Fibroblast of lung (primary cell): ENCODE results near the gene KIF6. TPM values are rescaled to one million over a fixed set of nuclear protein-coding genes. Genes with fewer than 3 reads are reported as not detected.

ENCODE experiments used
- DNase-seq, 2 donors: peaks; one replicate each; pipeline versions ENCODE4 v3.0.0 to v3.0.0-alpha.2; 2010; ENCODE audit warnings: low read depth in 2 of 2
- H2AFZ ChIP-seq: 2 replicates; pipeline ENCODE4 v1.5.1; 2012; ENCODE audit warnings: low read length, control low read depth, inconsistent platforms
- H3K27ac ChIP-seq: 2 replicates; pipeline ENCODE4 v1.5.1; 2011; ENCODE audit warnings: low read length, control low read depth; ENCODE audit not compliant: insufficient read depth
- H3K27me3 ChIP-seq: 2 replicates; pipeline ENCODE4 v1.5.1; 2011; ENCODE audit warnings: mild to moderate bottlenecking, low read length; ENCODE audit not compliant: control insufficient read depth, insufficient read depth
- H3K36me3 ChIP-seq: 2 replicates; pipeline ENCODE4 v1.5.1; 2011; ENCODE audit warnings: low read length; ENCODE audit not compliant: control insufficient read depth, insufficient read depth
- H3K4me1 ChIP-seq: 2 replicates; pipeline ENCODE4 v1.5.1; 2011; ENCODE audit warnings: low read length; ENCODE audit not compliant: control insufficient read depth, insufficient read depth; ENCODE audit errors: extremely low read depth
- H3K4me2 ChIP-seq: 2 replicates; pipeline ENCODE4 v1.5.1; 2011; ENCODE audit warnings: low read length, control low read depth; ENCODE audit not compliant: insufficient read depth; ENCODE audit errors: extremely low read depth
- H3K4me3 ChIP-seq, 4 experiments: fragments of 200-600 bp in 1 of 4; sonication (generic) in 1 of 4; replicated peaks in 1 of 4; 2 replicates each; pipeline ENCODE4 v1.5.1; 2011 to 2016; ENCODE audit warnings: low read length in 4 of 4, low read depth in 3 of 4, mild to moderate bottlenecking in 3 of 4, control low read depth in 2 of 4, inconsistent platforms in 1 of 4, mixed read lengths in 1 of 4; ENCODE audit not compliant: insufficient read depth in 1 of 4; ENCODE audit errors: control extremely low read depth in 1 of 4
- H3K79me2 ChIP-seq: 2 replicates; pipeline ENCODE4 v1.5.1; 2012; ENCODE audit warnings: mild to moderate bottlenecking, low read length, inconsistent platforms; ENCODE audit not compliant: control insufficient read depth, insufficient read depth
- H3K9ac ChIP-seq: 2 replicates; pipeline ENCODE4 v1.5.1; 2011; ENCODE audit warnings: mild to moderate bottlenecking, low read length, control low read depth; ENCODE audit not compliant: insufficient read depth
- H3K9me3 ChIP-seq: 2 replicates; pipeline ENCODE4 v1.5.1; 2012; ENCODE audit warnings: low read depth, low read length; ENCODE audit not compliant: control insufficient read depth, insufficient read depth
- H4K20me1 ChIP-seq: 2 replicates; pipeline ENCODE4 v1.5.1; 2011; ENCODE audit warnings: low read length; ENCODE audit not compliant: control insufficient read depth, insufficient read depth; ENCODE audit errors: extremely low read depth
- EZH2 ChIP-seq: IDR thresholded peaks from 2 replicates; pipeline ENCODE4 v1.5.1; 2012; ENCODE audit warnings: low read length, control low read depth, mild to moderate bottlenecking; ENCODE audit errors: missing control alignments
- polyA plus RNA-seq, 2 donors: library from polyadenylated mRNA; depleted of rRNA in 1 of 2; stranded (reverse) in 1 of 2; unstranded in 1 of 2; fragments of >200 nt; gene quantifications; 2 replicates each; pipeline ENCODE4 v1.2.1, GENCODE V29; 2011 to 2012; ENCODE audit warnings: missing spikeins in 1 of 2
- total RNA-seq: library from RNA; depleted of rRNA; stranded (reverse); fragments of >200 nt; gene quantifications from 2 replicates; pipeline ENCODE4 v1.2.1, GENCODE V29; 2014
- TF ChIP-seq, protein P1 (sequence below), 2 donors: IDR thresholded peaks in 1 of 2; conservative IDR thresholded peaks in 1 of 2; 1 replicate in 1 of 2; 2 replicates in 1 of 2; pipeline ENCODE4 v1.5.1; 2011 to 2012; ENCODE audit warnings: low read length in 2 of 2, control low read depth in 1 of 2, inconsistent platforms in 1 of 2, low read depth in 1 of 2, mild to moderate bottlenecking in 1 of 2

KIF6 gene
- total and polyA plus RNA-seq, 2 donors (not counting 1 experiment from before 2014, with no cell fraction given), result 0.24 to 0.83 TPM

DNA sequence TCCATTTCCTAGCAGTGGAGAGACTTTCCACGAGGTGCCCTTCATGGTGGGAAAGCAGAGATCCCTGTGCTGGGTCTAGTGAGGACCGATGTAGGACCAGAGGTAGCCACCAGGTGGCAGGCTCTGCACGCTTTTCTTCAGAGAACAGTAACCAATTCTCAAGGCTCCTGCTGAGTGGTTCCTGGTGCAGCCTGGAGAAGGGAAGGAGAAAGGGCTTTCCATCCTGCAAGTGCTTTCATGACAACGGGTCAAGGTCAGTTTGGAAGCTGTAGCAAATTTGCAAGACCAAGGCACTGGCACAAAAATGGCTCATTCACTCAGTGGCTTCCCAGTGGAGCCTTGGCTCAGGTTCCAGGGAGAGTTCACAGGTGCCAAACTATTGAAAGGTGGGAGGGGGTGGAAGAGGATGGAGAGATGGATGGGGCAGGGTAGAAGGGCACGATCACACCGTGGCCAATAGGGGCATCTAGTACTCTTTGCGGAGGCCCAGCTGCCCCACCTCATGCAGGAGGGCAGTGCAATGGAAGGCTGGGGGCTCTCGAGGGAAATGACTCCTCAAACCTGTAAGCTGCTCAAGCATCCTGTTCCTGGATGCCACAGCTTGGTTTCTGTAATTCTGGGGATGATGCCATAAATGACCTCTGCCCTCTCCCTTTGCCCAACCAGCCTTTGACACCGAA, 377.2 kb downstream of the KIF6 start:
- no peaks in the 10 kb centered on the region for H3K4me1 ChIP-seq
- no peak overlapping the region for H3K9ac ChIP-seq
- H3K4me2 ChIP-seq, result no peak overlapping the region
- H3K27ac ChIP-seq, result no peak overlapping the region
- H3K9me3 ChIP-seq, result no peaks in the 10 kb centered on the region
- no peaks in the 10 kb centered on the region for H4K20me1 ChIP-seq
- TF ChIP-seq EZH2, result no peak
- TF ChIP-seq, protein P1, sequence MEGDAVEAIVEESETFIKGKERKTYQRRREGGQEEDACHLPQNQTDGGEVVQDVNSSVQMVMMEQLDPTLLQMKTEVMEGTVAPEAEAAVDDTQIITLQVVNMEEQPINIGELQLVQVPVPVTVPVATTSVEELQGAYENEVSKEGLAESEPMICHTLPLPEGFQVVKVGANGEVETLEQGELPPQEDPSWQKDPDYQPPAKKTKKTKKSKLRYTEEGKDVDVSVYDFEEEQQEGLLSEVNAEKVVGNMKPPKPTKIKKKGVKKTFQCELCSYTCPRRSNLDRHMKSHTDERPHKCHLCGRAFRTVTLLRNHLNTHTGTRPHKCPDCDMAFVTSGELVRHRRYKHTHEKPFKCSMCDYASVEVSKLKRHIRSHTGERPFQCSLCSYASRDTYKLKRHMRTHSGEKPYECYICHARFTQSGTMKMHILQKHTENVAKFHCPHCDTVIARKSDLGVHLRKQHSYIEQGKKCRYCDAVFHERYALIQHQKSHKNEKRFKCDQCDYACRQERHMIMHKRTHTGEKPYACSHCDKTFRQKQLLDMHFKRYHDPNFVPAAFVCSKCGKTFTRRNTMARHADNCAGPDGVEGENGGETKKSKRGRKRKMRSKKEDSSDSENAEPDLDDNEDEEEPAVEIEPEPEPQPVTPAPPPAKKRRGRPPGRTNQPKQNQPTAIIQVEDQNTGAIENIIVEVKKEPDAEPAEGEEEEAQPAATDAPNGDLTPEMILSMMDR (conservative IDR thresholded peaks at IDR 0.05 in 1 of 2, IDR thresholded peaks at IDR 0.05 in 1 of 2; ENCODE audit: low read depth in 1 of 2, low read length in 2 of 2), result peak; percentile 94 to 96
- H3K36me3 ChIP-seq, result no peaks in the 10 kb centered on the region
- H2AFZ ChIP-seq, result no peak overlapping the region
- H3K4me3 ChIP-seq, result no peak overlapping the region
- DNase-seq, result peak; percentile 33 to 66
- H3K27me3 ChIP-seq, result no peaks in the 10 kb centered on the region
- no peaks in the 10 kb centered on the region for H3K79me2 ChIP-seq

DNA sequence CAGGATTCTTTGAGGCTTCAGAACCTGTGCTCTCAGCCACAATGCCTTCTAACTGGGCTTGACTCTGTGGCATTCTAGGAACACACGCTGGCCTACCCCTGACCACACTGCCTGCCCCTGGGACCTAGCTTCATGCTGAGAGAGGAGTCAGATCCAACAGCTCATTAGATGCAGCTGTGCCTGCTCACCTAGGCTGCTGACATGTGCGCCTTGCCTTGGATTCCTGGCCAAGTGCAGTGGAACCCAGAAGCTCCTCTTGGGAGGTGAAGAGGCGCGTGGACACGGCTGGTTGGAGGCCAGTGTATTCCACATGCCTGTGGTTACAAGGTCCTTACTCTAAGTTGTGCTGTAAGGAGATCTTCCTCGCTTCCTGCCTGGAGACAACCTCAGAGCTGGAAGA, 378.0 kb downstream of the KIF6 start:
- no peaks in the 10 kb centered on the region for H3K27me3 ChIP-seq
- no peaks in the 10 kb centered on the region for H4K20me1 ChIP-seq
- no peak overlapping the region for H3K4me3 ChIP-seq
- no peak overlapping the region for H3K9ac ChIP-seq
- no peak for TF ChIP-seq EZH2
- TF ChIP-seq, protein P1 (conservative IDR thresholded peaks at IDR 0.05 in 1 of 2, IDR thresholded peaks at IDR 0.05 in 1 of 2; ENCODE audit: low read depth in 1 of 2, low read length in 2 of 2), result no peak
- H3K9me3 ChIP-seq, result no peaks in the 10 kb centered on the region
- H3K27ac ChIP-seq, result no peak overlapping the region
- H3K4me2 ChIP-seq, result no peak overlapping the region
- no peaks in the 10 kb centered on the region for H3K4me1 ChIP-seq
- no peak for DNase-seq
- no peaks in the 10 kb centered on the region for H3K79me2 ChIP-seq
- H2AFZ ChIP-seq, result no peak overlapping the region
- H3K36me3 ChIP-seq, result no peaks in the 10 kb centered on the region

DNA sequence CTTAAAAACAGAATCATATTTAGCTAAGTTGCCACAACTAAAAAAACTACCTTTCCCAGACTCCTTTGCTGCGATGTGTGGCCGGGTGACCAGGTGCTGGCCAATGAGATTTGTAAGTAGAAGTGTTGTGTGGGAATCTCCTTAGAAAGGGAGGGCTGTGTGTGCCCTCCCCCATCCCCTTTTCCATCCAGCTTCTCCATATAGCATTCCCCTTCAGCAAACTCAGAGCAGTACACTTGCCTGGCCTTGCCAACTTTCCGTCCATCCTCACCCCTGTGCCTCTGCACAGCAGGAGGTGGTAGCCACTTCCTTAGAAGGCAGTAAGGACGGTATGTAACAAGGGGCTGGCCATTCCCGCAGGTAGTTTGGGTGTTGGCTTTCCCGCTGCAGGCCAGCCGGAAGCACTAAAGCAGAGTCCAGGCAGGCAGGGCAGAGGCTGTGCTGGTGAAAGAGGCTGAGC, 380.4 kb downstream of the KIF6 start:
- TF ChIP-seq, protein P1 (conservative IDR thresholded peaks at IDR 0.05 in 1 of 2, IDR thresholded peaks at IDR 0.05 in 1 of 2; ENCODE audit: low read depth in 1 of 2, low read length in 2 of 2), result no peak
- no peak for TF ChIP-seq EZH2
- no peak overlapping the region for H3K9ac ChIP-seq
- H3K27me3 ChIP-seq, result no peaks in the 10 kb centered on the region
- no peak overlapping the region for H3K4me2 ChIP-seq
- H3K4me1 ChIP-seq, result no peaks in the 10 kb centered on the region
- no peak overlapping the region for H2AFZ ChIP-seq
- no peak overlapping the region for H3K27ac ChIP-seq
- no peaks in the 10 kb centered on the region for H4K20me1 ChIP-seq
- H3K36me3 ChIP-seq, result no peaks in the 10 kb centered on the region
- no peak for DNase-seq
- no peaks in the 10 kb centered on the region for H3K9me3 ChIP-seq
- H3K79me2 ChIP-seq, result no peaks in the 10 kb centered on the region
- no peak overlapping the region for H3K4me3 ChIP-seq
